Erythroblast (primary cell): ENCODE data around the gene COQ8B.

Experiments used
- GATA1 ChIP-seq: IDR thresholded peaks from 2 replicates; pipeline ENCODE4 v1.6.1; 2011; ENCODE audit warnings: low read depth, mild to moderate bottlenecking, control low read depth, low read length, moderate library complexity
- POLR2A ChIP-seq: IDR thresholded peaks from 2 replicates; pipeline ENCODE4 v1.6.1; 2011; ENCODE audit warnings: mild to moderate bottlenecking, low read length

- peak; percentile 45 for TF ChIP-seq POLR2A
- no peak for TF ChIP-seq GATA1
These were observed 53.6 kb downstream of the COQ8B start for GRCh38 chr19:40662925-40663694.
